Measurements from ENCODE around the gene OSBPL8. TPM values are rescaled to one million over a fixed set of nuclear protein-coding genes. Genes with fewer than 3 reads are reported as not detected.

OSBPL8 gene
- total RNA-seq, 1 experiment from 2014 or later, result 81.7 TPM

DNA sequence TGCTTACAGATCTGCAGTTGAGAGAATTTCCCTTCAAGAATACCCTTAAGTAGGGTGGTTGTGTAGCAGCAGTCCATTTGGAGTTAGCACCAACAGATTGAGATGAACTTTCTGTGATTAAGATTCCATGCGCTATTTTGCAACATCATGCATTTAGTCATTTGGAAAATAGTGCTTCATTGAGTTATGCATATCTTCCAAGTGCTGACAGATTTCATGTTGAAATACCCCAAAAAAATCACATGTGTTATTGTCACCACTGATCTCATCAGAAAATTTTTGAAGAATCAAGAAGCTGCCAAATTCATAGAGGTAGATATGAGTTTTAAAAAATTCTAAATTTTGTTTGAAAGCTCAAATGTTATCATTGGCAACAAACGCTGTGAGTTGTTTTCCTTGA lies 35.5 kb upstream of the OSBPL8 start:
- POLR2A ChIA-PET, result no interaction called here
- Mint-ChIP-seq H3K27me3 (ENCODE audit: low read depth) (no peaks in the 10 kb centered on the region), H3K27ac (no peak overlapping the region), H3K9me3 (peaks cover 14% of the 10 kb centered on the region), H3K4me1 (no peaks in the 10 kb centered on the region), H3K36me3 (no peaks in the 10 kb centered on the region), H3K4me3 (no peak overlapping the region)
- ATAC-seq (no peak), DNase-seq (ENCODE audit: low spot score) (no peak)
- TF ChIP-seq AFF4 (CRISPR knock-in tag; IDR thresholded peaks at IDR 0.05; ENCODE audit: borderline replicate concordance), result no peak
- no peak for TF ChIP-seq NFYB (CRISPR knock-in tag; conservative IDR thresholded peaks at IDR 0.05; ENCODE audit: low read depth)
- no peak for TF ChIP-seq JAZF1 (CRISPR knock-in tag; IDR thresholded peaks at IDR 0.05)
- TF ChIP-seq ZNF263 (CRISPR knock-in tag; IDR thresholded peaks at IDR 0.05; ENCODE audit: low read depth), result no peak
- TF ChIP-seq MAX (CRISPR knock-in tag; IDR thresholded peaks at IDR 0.05), result no peak
- TF ChIP-seq CREB1 (CRISPR knock-in tag; IDR thresholded peaks at IDR 0.05), result no peak
- TF ChIP-seq, protein P1, sequence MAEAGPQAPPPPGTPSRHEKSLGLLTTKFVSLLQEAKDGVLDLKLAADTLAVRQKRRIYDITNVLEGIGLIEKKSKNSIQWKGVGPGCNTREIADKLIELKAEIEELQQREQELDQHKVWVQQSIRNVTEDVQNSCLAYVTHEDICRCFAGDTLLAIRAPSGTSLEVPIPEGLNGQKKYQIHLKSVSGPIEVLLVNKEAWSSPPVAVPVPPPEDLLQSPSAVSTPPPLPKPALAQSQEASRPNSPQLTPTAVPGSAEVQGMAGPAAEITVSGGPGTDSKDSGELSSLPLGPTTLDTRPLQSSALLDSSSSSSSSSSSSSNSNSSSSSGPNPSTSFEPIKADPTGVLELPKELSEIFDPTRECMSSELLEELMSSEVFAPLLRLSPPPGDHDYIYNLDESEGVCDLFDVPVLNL (CRISPR knock-in tag; IDR thresholded peaks at IDR 0.05; ENCODE audit: borderline replicate concordance, low read depth), result no peak
- no peak for TF ChIP-seq ATF1 (CRISPR knock-in tag; IDR thresholded peaks at IDR 0.05)
- no peak for TF ChIP-seq FOXJ3 (CRISPR knock-in tag; IDR thresholded peaks at IDR 0.05; ENCODE audit: borderline replicate concordance)
- TF ChIP-seq, protein P2, sequence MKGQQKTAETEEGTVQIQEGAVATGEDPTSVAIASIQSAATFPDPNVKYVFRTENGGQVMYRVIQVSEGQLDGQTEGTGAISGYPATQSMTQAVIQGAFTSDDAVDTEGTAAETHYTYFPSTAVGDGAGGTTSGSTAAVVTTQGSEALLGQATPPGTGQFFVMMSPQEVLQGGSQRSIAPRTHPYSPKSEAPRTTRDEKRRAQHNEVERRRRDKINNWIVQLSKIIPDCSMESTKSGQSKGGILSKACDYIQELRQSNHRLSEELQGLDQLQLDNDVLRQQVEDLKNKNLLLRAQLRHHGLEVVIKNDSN (CRISPR knock-in tag; IDR thresholded peaks at IDR 0.05), result no peak
- no peak for TF ChIP-seq CREM (CRISPR knock-in tag; IDR thresholded peaks at IDR 0.05)
- TF ChIP-seq ATF2 (CRISPR knock-in tag; IDR thresholded peaks at IDR 0.05; ENCODE audit: borderline replicate concordance, low read depth), result no peak
- CTCF ChIA-PET, result no interaction called here

DNA sequence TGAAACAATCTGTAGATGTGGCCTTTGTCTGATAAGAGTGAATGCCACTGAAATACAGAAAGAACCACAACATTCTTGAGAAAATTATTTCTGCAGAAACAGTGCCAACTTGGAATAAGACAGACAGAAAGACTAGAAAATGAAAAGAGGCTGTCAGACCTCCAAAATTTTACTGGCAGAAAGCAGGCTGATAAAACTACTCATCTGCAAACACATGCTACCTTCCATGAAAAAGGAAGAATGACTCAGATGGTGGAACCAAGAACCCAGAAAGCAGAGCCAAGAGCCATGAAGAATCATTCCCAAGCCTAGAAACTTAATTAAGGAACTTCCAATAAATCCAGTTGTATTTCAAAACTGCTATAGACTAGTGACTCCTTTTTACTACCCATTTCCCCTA lies 31.9 kb upstream of the OSBPL8 start:
- H3K27ac Mint-ChIP-seq, result no peak overlapping the region
- CTCF ChIA-PET, result no interaction called here
- H3K36me3 Mint-ChIP-seq, result no peaks in the 10 kb centered on the region
- H3K4me1 Mint-ChIP-seq, result no peaks in the 10 kb centered on the region
- no peaks in the 10 kb centered on the region for H3K27me3 Mint-ChIP-seq (ENCODE audit: low read depth)
- no peak overlapping the region for H3K4me3 Mint-ChIP-seq
- no peak for DNase-seq (ENCODE audit: low spot score)
- POLR2A ChIA-PET, result no interaction called here
- no peak for ATAC-seq
- H3K9me3 Mint-ChIP-seq, result peaks cover 14% of the 10 kb centered on the region
- no peak for TF ChIP-seq HMGA2 (CRISPR knock-in tag; IDR thresholded peaks at IDR 0.05)
- no peak for TF ChIP-seq ZNF425 (CRISPR knock-in tag; conservative IDR thresholded peaks at IDR 0.05)
- no peak for TF ChIP-seq NR1H2 (CRISPR knock-in tag; IDR thresholded peaks at IDR 0.05)

Data from WTC11 (cell line).